ENCODE results near the gene FAM149B1. TPM values are rescaled to one million over a fixed set of nuclear protein-coding genes. Genes with fewer than 3 reads are reported as not detected.

FAM149B1 gene
- total and polyA plus RNA-seq, 10 of the 15 experiments (the other 5 are each of a cell fraction or from before 2014, with no cell fraction given): 6.6 to 20.9 (median 11.2) TPM

- 55% methylated on average over 3 of the region's 3 CpGs for WGBS (ENCODE audit: insufficient coverage, insufficient replicate concordance, low lambda C conversion rate, missing lambda C conversion rate)
- intact Hi-C loops (cut with micrococcal nuclease; ENCODE audit: unreplicated experiment) (no loop called here), in situ Hi-C loops (cut with MboI) (no loop called here)
- no peaks in the 10 kb centered on the region for H3K79me2 ChIP-seq (ENCODE audit: control insufficient read depth, insufficient read depth, low read length)
- no peak for FAIRE-seq
- ChIA-PET RAD21 (ENCODE audit: unreplicated experiment) (no interaction called here), CTCF (interaction anchor here (1.3 kb wide), 1 partner anchor 17 kb away, joined by 7 read pairs; no protein-coding TSS in a partner anchor), POLR2A (no interaction called here), SMC1A (ENCODE audit: uncharacterized antibody, unreplicated experiment) (interaction anchor here (2.2 kb wide), 1 partner anchor 13 kb away, joined by 5 read pairs; no protein-coding TSS in a partner anchor)
- ATAC-seq: no peak
- no peak overlapping the region for H3K9ac ChIP-seq (ENCODE audit: control insufficient read depth, insufficient read depth, low read length)
- H3K36me3 ChIP-seq (ENCODE audit: control insufficient read depth in 2 of 2, insufficient read depth in 2 of 2, low read length in 1 of 2): no peaks in the 10 kb centered on the region
- no TSS peak for BruUV-seq (replicated peaks)
- H3K4me2 ChIP-seq (ENCODE audit: control insufficient read depth, insufficient read depth): no peak overlapping the region
- no peak overlapping the region for H3K4me3 ChIP-seq
- TF ChIP-seq MYC (IDR thresholded peaks at IDR 0.05; ENCODE audit: insufficient read depth, insufficient read length, insufficient replicate concordance, low read length, severe bottlenecking): no peak
- TF ChIP-seq IRF5 (IDR thresholded peaks at IDR 0.05; ENCODE audit: borderline replicate concordance): no peak
- TF ChIP-seq PBX3 (IDR thresholded peaks at IDR 0.05; ENCODE audit: insufficient replicate concordance, low read depth, low read length): no peak
- TF ChIP-seq SMARCA5 (IDR thresholded peaks at IDR 0.05): no peak
- TF ChIP-seq NR2C2 (IDR thresholded peaks at IDR 0.05; ENCODE audit: borderline replicate concordance, control insufficient read depth, insufficient read length, low read depth): no peak
- TF ChIP-seq EED (IDR thresholded peaks at IDR 0.05; ENCODE audit: low read depth): no peak
- no peak for TF ChIP-seq SREBF1 (IDR thresholded peaks at IDR 0.05; ENCODE audit: low read length)
- TF ChIP-seq, protein P1, sequence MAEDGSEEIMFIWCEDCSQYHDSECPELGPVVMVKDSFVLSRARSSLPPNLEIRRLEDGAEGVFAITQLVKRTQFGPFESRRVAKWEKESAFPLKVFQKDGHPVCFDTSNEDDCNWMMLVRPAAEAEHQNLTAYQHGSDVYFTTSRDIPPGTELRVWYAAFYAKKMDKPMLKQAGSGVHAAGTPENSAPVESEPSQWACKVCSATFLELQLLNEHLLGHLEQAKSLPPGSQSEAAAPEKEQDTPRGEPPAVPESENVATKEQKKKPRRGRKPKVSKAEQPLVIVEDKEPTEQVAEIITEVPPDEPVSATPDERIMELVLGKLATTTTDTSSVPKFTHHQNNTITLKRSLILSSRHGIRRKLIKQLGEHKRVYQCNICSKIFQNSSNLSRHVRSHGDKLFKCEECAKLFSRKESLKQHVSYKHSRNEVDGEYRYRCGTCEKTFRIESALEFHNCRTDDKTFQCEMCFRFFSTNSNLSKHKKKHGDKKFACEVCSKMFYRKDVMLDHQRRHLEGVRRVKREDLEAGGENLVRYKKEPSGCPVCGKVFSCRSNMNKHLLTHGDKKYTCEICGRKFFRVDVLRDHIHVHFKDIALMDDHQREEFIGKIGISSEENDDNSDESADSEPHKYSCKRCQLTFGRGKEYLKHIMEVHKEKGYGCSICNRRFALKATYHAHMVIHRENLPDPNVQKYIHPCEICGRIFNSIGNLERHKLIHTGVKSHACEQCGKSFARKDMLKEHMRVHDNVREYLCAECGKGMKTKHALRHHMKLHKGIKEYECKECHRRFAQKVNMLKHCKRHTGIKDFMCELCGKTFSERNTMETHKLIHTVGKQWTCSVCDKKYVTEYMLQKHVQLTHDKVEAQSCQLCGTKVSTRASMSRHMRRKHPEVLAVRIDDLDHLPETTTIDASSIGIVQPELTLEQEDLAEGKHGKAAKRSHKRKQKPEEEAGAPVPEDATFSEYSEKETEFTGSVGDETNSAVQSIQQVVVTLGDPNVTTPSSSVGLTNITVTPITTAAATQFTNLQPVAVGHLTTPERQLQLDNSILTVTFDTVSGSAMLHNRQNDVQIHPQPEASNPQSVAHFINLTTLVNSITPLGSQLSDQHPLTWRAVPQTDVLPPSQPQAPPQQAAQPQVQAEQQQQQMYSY (CRISPR knock-in tag; IDR thresholded peaks at IDR 0.05): no peak
- no peak for TF ChIP-seq USF1 (IDR thresholded peaks at IDR 0.05; ENCODE audit: borderline replicate concordance, extremely low read length, insufficient read depth, low read depth, low read length)
- TF ChIP-seq FOXM1 (IDR thresholded peaks at IDR 0.05; ENCODE audit: low read depth, low read length): no peak
- TF ChIP-seq POU2F2 (IDR thresholded peaks at IDR 0.05; ENCODE audit: borderline replicate concordance, low read depth, low read length): no peak
- H3K27me3 ChIP-seq (replicated peaks in 1 of 2; ENCODE audit: control insufficient read depth in 2 of 2, insufficient read depth in 2 of 2, low read length in 1 of 2): no peaks in the 10 kb centered on the region; a peak in 1 of 4 replicates
- H3K9me3 ChIP-seq (replicated peaks; ENCODE audit: control insufficient read depth, insufficient read depth, low read length): no peaks in the 10 kb centered on the region
- H4K20me1 ChIP-seq (ENCODE audit: control insufficient read depth, insufficient read depth): no peaks in the 10 kb centered on the region
- no peak overlapping the region for H2AFZ ChIP-seq (ENCODE audit: control insufficient read depth, low read depth, low read length)
- H3K4me1 ChIP-seq (ENCODE audit: control insufficient read depth, insufficient read depth, low read length): no peaks in the 10 kb centered on the region
- DNase-seq (ENCODE audit: low read depth, low spot score): no peak
- H3K27ac ChIP-seq (ENCODE audit: control insufficient read depth, insufficient read depth): no peak overlapping the region
Measured at GRCh38 chr10:73281097-73281496, 113.2 kb downstream of the FAM149B1 start.
